D721Med (cell line): ENCODE measurements around the gene CR1.
A peak's percentile ranks its signal among the peaks of the same experiment; 100 is the strongest.

ENCODE experiments used
- DNase-seq: peaks from one replicate; pipeline ENCODE4 v3.0.0; 2011; ENCODE audit warnings: low spot score; ENCODE audit not compliant: insufficient read length
- FAIRE-seq: peaks from 2 replicates; lab custom pipeline; 2011; peaks lifted over from hg19 to GRCh38; lab: Jason Lieb, UNC
- CTCF ChIP-seq: IDR thresholded peaks from 2 replicates; pipeline ENCODE4 v1.5.1; 2012; ENCODE audit warnings: mild to moderate bottlenecking, control low read depth; ENCODE audit not compliant: insufficient read depth; ENCODE audit errors: missing control alignments

The CR1 gene

DNA sequence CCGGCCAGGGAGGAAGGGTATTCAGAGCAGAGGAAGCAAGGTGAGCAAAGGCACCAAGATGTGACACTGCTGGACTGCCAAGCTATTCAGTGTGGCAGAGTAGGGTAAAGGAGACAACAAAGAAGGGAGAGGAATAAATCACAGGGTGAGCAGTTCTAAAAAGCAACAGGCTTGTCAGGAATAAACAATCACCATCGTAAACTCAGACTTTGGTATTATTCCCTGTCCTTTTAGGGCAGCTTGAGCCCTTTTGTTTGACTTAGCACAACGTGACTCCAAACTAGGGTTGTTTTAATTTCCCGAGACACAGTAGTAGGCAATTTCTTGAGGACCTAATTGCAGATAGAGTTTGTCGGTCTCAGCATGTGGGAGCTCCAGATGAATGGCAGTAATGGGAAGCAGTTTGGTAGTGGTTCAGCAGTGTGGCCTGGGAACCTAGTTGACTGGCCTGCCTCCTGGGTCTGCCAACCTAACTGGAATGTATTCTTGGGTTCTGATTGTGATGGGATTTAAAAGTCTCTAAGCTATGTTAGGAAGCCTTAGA, 153.3 kb downstream of the CR1 start:
- DNase-seq (no peak), FAIRE-seq (no peak)
- no peak for TF ChIP-seq CTCF

GRCh38 chr1:207649865-207650580, 154.1 kb downstream of the CR1 start:
- no peak for TF ChIP-seq CTCF
- no peak for DNase-seq
- no peak for FAIRE-seq

GRCh38 chr1:207651583-207651982, 155.6 kb downstream of the CR1 start:
- FAIRE-seq (no peak), DNase-seq (no peak)
- TF ChIP-seq CTCF = no peak

- no peak for DNase-seq
Measured at GRCh38 chr1:207654320-207654719, 158.4 kb downstream of the CR1 start.

DNA sequence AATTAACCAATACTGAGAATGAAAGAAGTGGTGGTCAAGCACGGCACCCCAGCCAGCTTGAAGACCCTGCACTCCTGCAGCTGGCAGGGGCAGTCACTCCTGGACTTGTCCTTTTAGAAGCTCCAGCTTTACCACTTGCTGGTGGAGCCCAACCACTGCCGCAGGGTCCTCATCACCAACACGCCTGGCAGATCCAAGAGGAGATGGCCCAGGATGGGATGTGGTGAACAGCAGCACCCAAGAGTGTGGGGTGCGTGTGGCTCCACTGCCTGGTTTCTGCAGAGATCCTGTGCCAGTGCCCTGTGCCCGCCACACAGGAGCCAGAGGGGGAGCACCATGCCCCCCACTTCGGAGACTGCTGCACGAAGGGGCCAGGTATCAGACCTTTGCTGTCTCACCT, 162.5 kb downstream of the CR1 start:
- FAIRE-seq (no peak), DNase-seq (no peak)
- TF ChIP-seq CTCF = no peak

More at GRCh38 chr1:207654320-207654719, 158.4 kb downstream of the CR1 start:
- TF ChIP-seq CTCF = peak; percentile 19
- FAIRE-seq = no peak

DNA sequence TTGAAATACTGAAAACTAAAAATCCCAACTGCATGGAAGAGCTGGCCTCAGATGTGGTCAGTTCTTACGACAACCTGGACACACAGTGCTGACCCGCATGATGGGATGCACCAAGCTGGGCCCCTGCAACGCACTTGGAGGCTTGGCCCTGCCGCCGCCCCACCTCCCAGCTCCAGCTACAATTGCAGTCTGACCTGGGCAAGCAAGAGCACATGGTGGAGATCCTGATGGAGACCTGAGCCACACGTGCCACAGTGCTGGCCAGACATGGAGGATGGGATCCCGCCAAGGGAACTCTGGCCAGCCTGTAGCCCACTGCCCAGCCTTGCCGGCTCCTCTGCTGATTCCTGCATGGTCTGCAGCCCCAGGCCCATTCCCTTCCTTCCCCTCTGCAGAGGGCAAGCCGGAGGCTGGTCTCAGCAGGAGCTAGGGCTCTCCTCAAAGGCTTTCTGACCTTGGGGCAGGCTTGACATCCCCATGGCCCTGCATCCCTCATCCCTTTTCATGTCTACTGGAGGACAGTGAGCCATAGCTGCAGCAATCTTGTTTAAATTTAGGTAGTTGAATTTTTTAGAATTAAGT, 163.0 kb downstream of the CR1 start:
- no peak for FAIRE-seq
- no peak for DNase-seq
- TF ChIP-seq CTCF = no peak
